ENCODE results near the gene ZPBP.

ZPBP gene, protein sequence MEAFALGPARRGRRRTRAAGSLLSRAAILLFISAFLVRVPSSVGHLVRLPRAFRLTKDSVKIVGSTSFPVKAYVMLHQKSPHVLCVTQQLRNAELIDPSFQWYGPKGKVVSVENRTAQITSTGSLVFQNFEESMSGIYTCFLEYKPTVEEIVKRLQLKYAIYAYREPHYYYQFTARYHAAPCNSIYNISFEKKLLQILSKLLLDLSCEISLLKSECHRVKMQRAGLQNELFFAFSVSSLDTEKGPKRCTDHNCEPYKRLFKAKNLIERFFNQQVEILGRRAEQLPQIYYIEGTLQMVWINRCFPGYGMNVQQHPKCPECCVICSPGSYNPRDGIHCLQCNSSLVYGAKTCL

DNA sequence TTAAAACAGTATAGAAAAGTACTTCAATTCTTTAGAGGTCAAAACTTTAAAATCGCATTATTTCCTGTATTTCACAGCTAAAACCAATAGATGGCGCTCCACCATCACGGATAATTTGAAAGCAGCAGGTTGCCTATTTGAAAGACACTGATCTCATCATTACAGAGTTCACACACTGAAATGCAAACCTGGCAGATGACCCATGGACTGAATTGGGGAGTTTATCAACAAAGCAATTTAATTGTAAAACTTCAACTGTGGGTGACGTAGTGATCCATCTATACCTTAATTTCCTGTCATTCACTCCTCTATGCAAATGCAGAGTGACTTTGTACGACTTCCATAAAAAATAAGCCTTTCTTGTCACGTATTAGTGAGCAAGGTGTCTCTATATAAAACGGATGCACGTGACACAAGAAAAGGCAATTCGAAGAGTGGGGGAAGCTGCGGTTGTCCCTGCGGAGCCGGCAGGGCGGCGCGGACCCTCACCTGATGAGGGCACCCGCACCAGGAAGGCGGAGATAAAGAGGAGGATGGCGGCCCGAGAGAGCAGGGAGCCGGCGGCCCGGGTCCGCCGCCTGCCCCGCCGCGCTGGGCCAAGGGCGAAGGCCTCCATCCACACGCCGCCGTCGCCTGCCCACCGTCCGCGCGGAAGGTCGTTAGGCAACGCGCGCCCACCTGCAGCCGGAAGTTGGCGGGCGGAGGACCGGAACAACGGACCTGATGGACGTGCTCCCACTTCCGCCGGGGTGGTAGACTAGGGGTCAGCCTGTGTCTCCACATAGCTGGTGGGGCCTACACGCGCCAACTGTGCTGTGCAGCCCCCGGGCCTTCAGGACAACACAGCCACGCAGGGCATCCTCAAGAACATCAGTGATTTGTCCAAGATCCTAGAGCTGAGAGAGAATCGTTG, at the start of gene ZPBP:
Gene ZPBP (minus strand): TSS at position 668 of the 913 bp plus-strand sequence. CDS start 52 bp downstream, at position 616.
- in situ Hi-C loops (cut with MboI; ENCODE audit: low sequenced_read_pairs), result no loop called here

DNA sequence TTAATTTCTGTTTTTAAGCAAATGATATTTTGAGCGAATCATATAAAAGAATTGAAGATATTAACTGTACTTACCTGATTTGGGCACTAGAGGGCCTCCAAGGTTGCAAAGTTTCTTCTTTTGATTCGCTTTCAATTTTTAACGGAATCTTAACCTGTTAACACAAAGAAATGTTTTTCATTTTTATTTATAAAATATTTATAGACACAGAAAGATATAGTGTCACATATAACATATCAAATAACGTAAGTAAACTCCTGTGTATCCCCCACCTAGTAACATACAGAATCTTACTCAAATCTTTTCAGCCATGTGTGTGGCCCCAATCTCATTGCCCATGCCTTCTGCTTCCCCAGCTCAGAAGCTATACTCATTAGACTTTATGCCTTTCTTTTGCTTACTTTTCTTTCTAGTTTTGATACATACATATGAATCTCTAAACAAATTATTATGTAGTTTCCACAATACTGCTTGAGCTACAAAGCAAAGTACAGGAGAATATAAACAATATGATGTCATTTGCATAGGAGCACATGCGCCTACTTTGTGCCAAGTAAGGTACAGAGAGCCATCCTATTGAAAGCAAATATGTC, 49.5 kb upstream of the ZPBP start:
- in situ Hi-C loops (cut with MboI; ENCODE audit: low sequenced_read_pairs), result no loop called here

DNA sequence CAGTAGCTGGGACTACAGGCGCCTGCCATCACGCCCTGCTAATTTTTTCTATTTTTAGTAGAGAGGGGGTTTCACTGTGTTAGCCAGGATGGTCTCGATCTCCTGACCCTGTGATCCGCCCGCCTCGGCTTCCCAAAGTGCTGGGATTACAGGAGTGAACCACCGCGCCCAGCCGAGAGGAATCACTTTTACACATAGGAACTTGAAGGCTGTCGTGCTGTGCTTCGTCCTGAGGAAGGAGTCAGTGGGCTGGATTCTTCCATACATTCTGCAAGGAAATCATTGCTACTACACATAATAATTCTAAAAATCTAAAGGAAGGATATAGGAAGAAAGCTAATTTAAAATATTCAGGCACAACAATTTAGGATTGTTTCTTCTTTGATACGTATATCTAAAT, 48.8 kb upstream of the ZPBP start:
- in situ Hi-C loops (cut with MboI; ENCODE audit: low sequenced_read_pairs), result no loop called here

DNA sequence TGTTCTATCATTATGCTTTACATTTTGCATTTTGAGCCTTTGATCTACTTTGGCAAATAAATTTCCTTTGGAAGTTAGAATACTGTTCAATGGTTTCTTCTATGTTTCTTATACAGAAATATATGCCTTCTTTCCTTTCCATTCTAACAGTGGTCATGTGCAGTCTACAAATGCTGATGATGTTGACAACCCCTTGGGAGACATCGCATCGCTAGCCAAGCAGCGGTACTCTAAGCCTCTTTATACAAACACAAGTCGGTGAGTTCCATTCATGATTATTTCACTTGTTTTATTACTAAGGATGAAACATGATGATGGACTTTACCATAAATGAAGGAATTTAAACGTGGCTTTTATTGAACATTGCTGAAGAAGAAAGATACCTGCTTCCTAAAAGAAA, 48.1 kb upstream of the ZPBP start:
- in situ Hi-C loops (cut with MboI; ENCODE audit: low sequenced_read_pairs), result no loop called here

DNA sequence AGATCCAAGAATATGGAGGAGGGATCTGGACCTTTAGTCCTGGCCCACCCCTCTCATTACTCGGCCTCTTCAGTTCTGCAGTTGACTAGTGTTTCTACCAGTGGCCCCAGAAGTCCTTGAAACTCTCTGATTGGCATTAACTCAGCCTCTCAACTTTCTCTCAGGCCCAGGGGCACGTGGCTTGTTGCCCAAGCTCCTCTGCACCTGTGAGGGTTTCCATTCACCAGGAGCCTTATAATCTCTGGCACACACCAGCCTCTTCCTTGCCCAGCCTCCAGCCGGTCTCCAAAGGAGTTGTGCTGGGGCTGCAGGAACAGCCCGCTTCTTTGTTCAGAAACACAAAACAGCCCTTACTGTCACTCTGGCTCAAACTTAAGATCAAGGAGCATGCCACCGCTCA, 47.6 kb upstream of the ZPBP start:
- in situ Hi-C loops (cut with MboI; ENCODE audit: low sequenced_read_pairs), result no loop called here

DNA sequence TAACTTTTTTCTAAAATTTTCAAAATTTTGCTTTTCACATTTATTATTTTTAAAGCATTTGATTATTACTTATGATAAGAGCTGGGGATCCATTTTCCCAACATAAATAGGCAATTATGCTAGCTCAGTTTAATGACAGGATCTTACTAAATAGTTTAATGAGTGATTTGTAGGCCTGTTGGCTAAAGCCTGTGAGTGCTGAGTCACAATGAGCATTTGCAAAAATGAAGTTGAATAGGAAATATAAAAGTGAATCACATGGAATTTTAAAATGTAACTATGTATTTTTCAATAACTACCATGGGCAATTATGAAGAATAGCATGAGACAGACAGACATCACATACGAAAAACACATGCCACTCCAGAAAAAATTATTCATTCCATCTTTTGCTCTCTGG, 45.1 kb upstream of the ZPBP start:
- in situ Hi-C loops (cut with MboI; ENCODE audit: low sequenced_read_pairs), result no loop called here

DNA sequence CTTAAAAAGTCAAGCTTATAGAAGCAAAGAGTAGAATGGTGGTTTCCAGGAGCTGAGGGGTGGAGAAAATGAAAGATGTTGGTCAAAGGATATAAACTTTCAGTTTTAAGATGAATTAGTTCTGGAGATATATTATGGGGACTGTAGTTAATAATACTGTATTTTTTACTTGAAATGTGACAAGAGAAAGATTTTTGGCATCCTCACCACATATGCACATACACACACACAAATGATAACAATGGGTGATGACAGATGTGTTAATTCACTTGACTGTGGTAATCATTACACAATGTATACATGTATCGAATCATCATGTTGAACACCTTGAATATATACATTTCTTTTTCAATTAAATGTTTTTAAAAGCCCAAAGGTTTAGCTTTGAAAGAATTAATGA, 32.7 kb upstream of the ZPBP start:
- in situ Hi-C loops (cut with MboI; ENCODE audit: low sequenced_read_pairs), result no loop called here

DNA sequence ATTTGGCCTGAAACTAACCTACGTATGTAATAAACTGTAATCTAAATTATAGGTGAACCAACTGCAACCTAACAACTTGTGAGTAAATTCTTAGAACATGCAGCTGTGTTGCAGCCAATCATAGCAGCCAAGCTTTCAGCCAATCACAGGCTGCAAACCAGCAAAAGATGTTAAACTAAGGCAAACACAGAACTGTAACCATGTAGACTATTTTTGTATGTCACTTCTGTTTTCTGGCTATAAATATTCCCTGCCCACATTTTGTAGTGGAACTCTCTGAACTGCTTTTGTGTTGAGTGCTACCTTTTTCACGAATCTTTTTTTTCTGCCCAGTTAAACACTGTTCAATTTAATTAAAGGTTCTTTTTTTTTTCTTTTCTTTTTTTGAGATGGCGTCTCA, 28.2 kb upstream of the ZPBP start:
- in situ Hi-C loops (cut with MboI; ENCODE audit: low sequenced_read_pairs), result no loop called here

DNA sequence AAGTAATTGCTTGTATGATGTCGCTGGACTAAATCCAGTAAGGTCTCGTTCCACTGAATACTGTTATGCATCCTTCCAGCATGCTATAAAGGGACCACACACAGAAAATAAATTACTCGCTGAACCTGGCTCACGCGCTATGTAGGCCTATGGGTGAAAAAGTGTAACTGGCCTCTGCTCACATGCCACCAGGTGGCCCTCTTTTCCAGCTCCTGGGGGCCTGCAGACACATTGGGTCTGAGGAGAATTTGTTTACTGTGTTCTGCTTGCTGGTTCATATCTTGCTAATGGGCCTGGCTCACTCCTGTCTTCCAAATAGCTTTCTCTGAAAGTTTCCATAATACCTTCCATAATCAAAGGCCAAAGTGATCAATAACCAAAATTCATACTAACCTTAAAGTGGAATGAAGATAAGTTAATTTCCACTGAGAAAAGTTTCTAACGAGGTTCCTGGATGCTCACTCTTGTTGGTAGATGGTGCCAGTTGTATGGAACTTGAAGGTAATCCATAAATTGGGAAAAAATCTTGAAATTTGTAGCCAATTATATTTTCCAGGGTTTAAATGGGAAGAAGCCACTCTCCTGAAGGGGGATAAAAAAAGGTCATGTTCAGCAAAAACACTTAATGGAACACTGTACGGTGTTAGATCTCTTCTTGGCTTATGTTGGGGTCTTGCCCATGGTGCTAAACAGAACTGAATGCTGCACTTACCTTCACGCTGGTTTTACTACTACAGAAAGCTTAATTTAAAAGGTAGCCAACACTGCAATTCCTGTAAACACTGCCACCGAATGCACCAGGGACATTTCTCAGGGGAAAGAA, 27.0 kb upstream of the ZPBP start:
- in situ Hi-C loops (cut with MboI; ENCODE audit: low sequenced_read_pairs), result no loop called here

DNA sequence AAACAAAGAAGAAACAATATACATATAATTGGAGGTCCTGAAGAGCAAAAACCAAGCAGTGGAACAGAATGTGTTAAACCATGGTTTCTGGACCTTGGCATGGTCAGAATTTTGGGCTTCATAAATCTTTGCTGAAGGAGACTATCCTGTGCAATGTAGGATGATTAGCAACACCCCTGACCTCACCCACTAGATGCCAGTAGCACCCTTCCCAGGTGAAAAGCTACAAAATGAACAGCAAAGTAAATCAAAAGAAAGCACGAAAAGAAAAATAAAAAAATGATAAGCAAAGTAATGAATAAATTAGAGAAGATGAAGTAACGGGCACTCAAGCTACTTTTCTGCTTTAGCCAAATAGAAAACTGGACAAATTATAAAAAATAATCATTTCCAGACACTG, 19.2 kb upstream of the ZPBP start:
- in situ Hi-C loops (cut with MboI; ENCODE audit: low sequenced_read_pairs), result no loop called here

DNA sequence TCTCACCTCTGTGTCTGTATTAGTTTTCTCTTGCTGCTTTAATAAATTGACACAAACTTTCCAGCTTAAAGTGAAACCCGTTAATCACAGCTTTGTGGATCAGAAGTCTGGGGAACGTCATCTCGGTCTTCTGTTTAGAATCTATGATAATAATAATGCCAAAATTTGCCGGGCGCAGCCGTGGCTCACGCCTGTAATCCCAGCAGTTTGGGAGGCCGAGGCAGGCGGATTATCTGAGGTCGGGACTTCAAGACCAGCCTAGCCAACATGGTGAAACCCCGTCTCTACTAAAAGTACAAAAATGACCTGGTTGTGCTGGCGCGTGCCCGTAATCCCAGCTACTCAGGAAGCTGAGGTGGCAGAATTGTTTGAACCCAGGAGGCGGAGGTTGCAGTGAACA, 8.8 kb upstream of the ZPBP start:
- in situ Hi-C loops (cut with MboI; ENCODE audit: low sequenced_read_pairs), result no loop called here

DNA sequence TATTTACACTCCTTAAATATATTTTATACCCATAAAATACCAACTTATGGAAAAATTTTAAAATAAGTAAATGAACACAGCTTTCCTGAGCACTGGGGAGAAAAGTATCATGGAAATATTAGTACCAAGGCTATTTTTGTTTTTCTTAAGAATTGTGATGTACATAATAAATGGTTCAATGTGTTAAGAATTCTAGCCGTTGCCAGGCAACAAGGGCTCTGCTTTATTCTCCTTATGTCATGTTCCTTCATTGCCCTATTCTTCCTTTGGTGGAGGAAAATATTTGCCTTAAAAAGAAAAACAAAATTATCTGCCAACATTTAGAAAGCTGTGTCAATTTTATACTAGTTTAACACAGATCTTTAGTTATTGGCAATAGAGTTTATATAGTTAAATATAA, 2.6 kb upstream of the ZPBP start:
- in situ Hi-C loops (cut with MboI; ENCODE audit: low sequenced_read_pairs), result no loop called here

DNA sequence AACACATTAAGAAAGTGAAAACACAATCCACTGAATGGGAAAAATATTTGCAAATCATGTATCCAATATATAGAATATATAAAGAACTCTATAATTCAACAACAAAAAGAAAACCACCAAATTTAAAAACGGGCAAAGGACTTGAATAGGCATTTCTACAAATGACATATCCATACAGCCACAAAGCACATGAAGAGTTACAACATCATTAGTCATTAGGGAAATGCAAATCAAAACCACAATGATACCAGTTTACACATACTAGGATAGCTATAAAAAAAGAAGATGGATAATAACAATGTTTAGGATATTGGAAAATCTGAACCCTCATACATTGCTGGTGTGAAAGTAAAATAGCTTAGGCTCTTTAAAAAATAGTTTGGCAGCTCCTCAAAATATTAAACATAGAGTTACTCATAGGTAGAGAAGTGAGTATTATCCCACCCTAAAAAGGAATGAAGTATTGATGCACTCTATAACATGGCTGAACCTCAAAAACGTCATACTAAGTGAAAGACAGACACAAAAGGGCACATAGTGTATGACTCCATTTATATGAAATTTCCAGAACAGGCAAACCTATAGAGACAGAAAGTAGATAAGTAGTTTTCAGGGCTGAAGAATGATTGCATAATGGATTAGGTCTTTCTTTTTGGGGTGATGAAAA, 4.5 kb downstream of the ZPBP start:
- in situ Hi-C loops (cut with MboI; ENCODE audit: low sequenced_read_pairs), result no loop called here

DNA sequence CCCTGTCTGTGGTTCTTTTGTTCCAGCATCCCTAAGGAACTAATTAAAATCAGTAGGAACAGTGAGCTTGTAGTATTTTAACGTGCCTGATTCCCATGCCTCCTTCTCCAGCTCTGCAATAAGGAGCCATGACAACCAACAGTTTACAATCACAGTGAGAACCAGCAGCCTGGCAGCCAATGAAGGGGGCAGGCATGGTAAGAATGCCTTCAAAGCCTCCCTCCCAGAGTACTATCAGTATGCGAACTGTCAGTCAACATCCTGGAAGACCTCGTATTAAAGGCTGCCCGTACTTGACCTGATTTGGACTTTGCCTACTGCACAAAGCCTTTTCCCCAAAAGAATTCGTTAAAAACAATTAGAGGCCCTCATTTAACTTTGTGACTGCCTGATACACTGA, 7.7 kb downstream of the ZPBP start:
- in situ Hi-C loops (cut with MboI; ENCODE audit: low sequenced_read_pairs), result no loop called here

DNA sequence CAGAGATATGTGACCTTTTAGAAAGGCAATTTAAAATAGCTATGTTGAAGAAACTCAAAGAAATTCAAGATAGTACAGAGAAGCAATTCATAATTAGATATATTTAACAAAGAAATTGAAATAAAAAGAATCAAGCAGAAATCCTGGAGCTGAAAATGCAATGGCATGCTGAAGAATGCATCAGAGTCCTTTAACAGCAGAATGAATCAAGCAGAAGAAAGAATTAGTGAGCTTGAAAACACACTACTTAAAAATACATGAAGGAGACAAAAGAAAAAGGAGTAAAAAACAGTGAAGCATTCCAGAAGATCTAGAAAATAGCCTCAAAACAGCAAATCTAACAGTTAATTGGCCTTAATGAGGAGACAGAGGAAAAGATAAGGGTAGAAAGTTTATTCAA, 20.0 kb downstream of the ZPBP start:
- in situ Hi-C loops (cut with MboI; ENCODE audit: low sequenced_read_pairs), result no loop called here

DNA sequence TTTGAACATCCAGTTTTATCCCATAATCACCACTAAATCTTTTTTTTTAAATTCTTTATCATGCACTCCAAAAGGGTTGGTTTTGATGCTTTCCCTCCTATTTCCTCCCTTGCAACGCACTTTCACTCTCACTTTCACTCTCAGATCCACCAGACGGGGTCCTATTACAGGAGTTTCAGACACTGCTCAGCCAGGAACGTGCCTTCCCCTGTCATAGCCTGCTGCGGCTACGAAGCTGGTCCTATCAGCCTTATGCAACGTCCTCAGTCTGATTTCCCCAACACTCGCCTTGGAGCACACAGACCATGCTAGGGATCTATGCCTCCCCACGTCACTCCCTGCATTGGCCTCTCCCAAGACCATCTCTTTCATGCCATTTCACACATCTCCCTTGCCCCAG, 23.4 kb downstream of the ZPBP start:
- in situ Hi-C loops (cut with MboI; ENCODE audit: low sequenced_read_pairs), result no loop called here

DNA sequence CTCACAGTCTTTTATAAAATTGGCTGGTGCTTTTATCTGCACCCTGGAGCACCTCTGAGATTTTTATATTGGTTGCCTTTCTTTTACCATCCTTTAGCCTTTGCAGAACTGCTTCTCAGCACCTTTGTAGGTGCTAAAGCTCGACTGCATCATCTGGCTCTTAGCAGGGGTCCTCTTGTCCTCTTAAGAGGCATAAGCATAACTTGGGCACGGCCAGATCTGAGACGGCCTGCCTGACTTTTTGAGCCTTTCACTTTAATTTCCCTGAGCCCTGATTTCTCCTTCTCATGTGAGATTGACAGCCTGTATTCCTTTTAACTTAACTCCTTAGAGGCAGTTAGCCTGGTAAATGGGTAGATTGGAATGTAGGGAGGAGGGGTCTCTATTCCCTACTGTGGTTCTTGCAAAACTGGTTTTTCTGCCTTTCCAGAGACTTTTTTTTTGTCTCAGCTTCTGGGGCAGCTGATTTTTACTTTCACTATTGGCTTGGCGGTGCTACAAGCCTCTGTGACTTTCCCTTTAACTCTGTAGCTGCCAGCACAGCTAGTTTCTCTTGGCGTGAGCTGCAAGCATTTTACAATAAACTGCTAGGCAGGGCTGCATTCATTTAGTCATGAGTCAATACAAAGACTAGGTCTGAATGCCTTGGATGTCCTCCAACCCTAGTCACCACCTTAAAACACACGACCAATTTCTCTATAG, 24.0 kb downstream of the ZPBP start:
- in situ Hi-C loops (cut with MboI; ENCODE audit: low sequenced_read_pairs), result no loop called here

DNA sequence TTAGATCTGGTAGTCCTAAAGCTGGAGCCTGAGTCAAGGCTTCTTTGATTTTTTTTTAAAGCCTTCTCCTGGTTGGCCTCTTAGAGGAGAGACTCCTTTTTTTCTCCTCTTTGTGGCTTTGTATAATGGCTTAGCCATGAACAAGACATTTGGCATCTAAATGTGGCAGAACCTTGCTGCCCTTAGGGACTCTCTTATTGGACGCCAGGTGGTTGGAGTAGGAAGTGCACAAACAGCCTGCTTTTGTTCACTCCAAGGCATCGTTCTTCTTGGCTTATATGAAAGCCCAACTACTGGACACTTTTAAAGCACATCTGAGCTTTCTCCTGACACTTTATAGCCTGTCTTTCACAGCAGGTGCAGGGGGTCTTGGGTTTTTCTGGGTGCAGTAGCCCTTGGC, 25.0 kb downstream of the ZPBP start:
- in situ Hi-C loops (cut with MboI; ENCODE audit: low sequenced_read_pairs), result no loop called here

DNA sequence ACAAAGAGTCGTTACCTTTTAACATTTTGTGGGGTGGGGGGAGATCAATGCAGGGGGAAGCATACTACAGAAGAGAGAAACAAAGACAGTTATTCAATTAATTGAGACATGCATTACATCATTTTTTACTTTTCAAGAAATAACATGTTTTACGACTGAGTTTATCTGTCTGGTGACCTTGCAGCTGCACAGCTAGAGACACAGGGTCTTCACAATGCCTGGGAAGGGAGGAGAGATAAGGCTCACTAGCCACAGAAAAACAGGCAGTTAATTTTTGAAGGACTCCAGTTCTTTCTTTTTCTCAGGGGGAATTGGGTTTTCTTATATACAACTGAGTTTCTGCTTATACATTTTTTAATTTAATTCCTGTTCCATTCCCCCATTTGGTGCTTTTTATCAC, 30.1 kb downstream of the ZPBP start:
- in situ Hi-C loops (cut with MboI; ENCODE audit: low sequenced_read_pairs), result no loop called here

DNA sequence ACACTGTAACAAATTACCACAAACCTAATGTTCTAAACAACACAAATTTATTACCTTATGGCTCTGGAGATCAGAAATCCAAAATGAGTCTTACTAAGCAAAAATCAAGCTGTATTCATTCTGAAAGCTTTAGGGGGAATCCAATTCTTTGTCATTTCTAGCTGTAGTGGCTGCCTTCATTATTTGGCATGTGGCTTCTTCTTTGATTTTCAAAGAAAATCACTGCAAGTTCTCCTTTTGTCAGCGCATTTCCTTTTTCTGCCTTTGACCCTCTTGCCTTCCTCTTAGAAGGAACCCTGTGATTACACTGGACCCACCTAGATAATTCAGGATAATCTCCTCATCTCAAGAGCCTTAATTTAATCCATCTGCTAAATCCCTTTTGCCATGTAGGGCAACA, 36.9 kb downstream of the ZPBP start:
- in situ Hi-C loops (cut with MboI; ENCODE audit: low sequenced_read_pairs), result no loop called here

Measured in HL-60/S4 treated with phorbol 12-myristate 13-acetate at 8.2 ng/mL for 4 days and 3 days (cell line).